K562 (cell line): ENCODE data around the gene B3GALT6. TPM values are rescaled to one million over a fixed set of nuclear protein-coding genes. Genes with fewer than 3 reads are reported as not detected.
A peak's percentile ranks its signal among the peaks of the same experiment; 100 is the strongest.

Source experiments
- ADNP ChIP-seq: fragments of 200-800 bp; sonication (Bioruptor generic); IDR thresholded peaks from 2 replicates; pipeline ENCODE4 v1.6.1; 2016; ENCODE audit warnings: missing genetic modification characterization, missing compliant biosample characterization
- BHLHE40 ChIP-seq: IDR thresholded peaks from 2 replicates; pipeline ENCODE4 v1.6.1; 2011; ENCODE audit warnings: low read length, improper control_type of control experiment
- CC2D1A ChIP-seq: fragments of 450-650 bp; IDR thresholded peaks from 2 replicates; pipeline ENCODE4 v1.6.1; 2017; ENCODE audit warnings: mild to moderate bottlenecking
- E2F6 ChIP-seq, 2 experiments: IDR thresholded peaks; 2 replicates each; pipeline ENCODE4 v1.6.1; 2011; ENCODE audit warnings: borderline replicate concordance in 1 of 2, control low read depth in 1 of 2, low read depth in 1 of 2, low read length in 1 of 2, mild to moderate bottlenecking in 1 of 2, mixed read lengths in 1 of 2, moderate library complexity in 1 of 2; ENCODE audit not compliant: insufficient read depth in 1 of 2, insufficient read length in 1 of 2, poor library complexity in 1 of 2, severe bottlenecking in 1 of 2; ENCODE audit errors: extremely low read depth in 1 of 2
- ELK1 ChIP-seq: sonication (generic); formaldehyde crosslinking; IDR thresholded peaks from 2 replicates; pipeline ENCODE4 v1.8.1; 2022; ENCODE audit warnings: missing genetic modification reagents
- HIVEP1 ChIP-seq: fragments of 250-450 bp; sonication (Bioruptor Pico); IDR thresholded peaks from 2 replicates; pipeline ENCODE4 v1.4.0; 2020; ENCODE audit warnings: mild to moderate bottlenecking
- MIER1 ChIP-seq: fragments of 450-650 bp; IDR thresholded peaks from 2 replicates; pipeline ENCODE4 v1.6.1; 2016; ENCODE audit warnings: antibody characterized with exemption, mild to moderate bottlenecking, low read depth
- PCBP2 ChIP-seq: fragments of 200-400 bp; formaldehyde crosslinking; IDR thresholded peaks from 2 replicates; pipeline ENCODE4 v1.6.1; 2018; ENCODE audit warnings: low read length, low read depth, mild to moderate bottlenecking, moderate library complexity; ENCODE audit not compliant: poor library complexity, severe bottlenecking
- SETDB1 ChIP-seq: IDR thresholded peaks from one replicate; pipeline ENCODE4 v1.6.1; 2012; ENCODE audit warnings: low read length, control low read depth, inconsistent platforms
- SIRT6 ChIP-seq: IDR thresholded peaks from one replicate; pipeline ENCODE4 v1.6.1; 2012; ENCODE audit warnings: low read depth, mild to moderate bottlenecking, control low read depth, inconsistent platforms, low read length, moderate library complexity
- TCF7 ChIP-seq: sonication (generic); IDR thresholded peaks from 2 replicates; pipeline ENCODE4 v1.6.1; 2016; ENCODE audit warnings: antibody characterized with exemption, borderline replicate concordance
- ZBTB1 ChIP-seq: sonication (generic); formaldehyde crosslinking; IDR thresholded peaks from 2 replicates; pipeline ENCODE4 v1.8.1; 2023; ENCODE audit warnings: missing genetic modification reagents, low read depth, mild to moderate bottlenecking, borderline replicate concordance
- ZNF79 ChIP-seq: fragments of 250-450 bp; sonication (Bioruptor Pico); IDR thresholded peaks from 2 replicates; pipeline ENCODE4 v1.4.0; 2020; ENCODE audit warnings: low read depth, mild to moderate bottlenecking, moderate library complexity
- polyA plus RNA-seq, 8 experiments: library from polyadenylated mRNA; depleted of rRNA in 4 of 8; stranded (reverse) in 5 of 8; unstranded in 3 of 8; fragments of >200 nt; fragmentation: Nextera tagmentation in 2 of 8; fragmentation: Illumina TruSeq in 1 of 8; extraction: Ambion mirVana in 2 of 8; extraction: Trizol in 1 of 8; gene quantifications; 2 replicates each; pipeline versions ENCODE4 v1.2.1 to v1.2.3, GENCODE V29; 2011 to 2014; ENCODE audit warnings: inconsistent platforms in 1 of 8, missing spikeins in 1 of 8
- total RNA-seq, 7 experiments: library from RNA; depleted of rRNA in 6 of 7; stranded (reverse); fragments of >200 nt in 6 of 7; fragmentation: Illumina TruSeq in 2 of 7; extraction: Trizol in 2 of 7; gene quantifications; 2 replicates each; pipeline versions ENCODE4 v1.2.1 to v1.2.3, GENCODE V29; 2011 to 2021; ENCODE audit warnings: low replicate concordance in 1 of 7

The B3GALT6 gene
- total and polyA plus RNA-seq, 9 of the 15 experiments (the other 6 are each of a cell fraction or from before 2014, with no cell fraction given): 0.68 to 29.8 (median 9.9) TPM

- no peak for TF ChIP-seq ZNF79
- no peak for TF ChIP-seq PCBP2
- TF ChIP-seq CC2D1A: no peak
- no peak for TF ChIP-seq TCF7
- 0 out of 2 replicates have a peak, but pooled peaks have one; percentile 34 for TF ChIP-seq ZBTB1 (CRISPR knock-in tag)
- TF ChIP-seq ELK1 (CRISPR knock-in tag): no peak
- no peak for TF ChIP-seq SETDB1
- TF ChIP-seq MIER1: no peak
- no peak for TF ChIP-seq HIVEP1 (CRISPR knock-in tag)
- no peak for TF ChIP-seq BHLHE40
- TF ChIP-seq SIRT6: no peak
- TF ChIP-seq ADNP: no peak
- TF ChIP-seq E2F6 (IDR thresholded peaks at IDR 0.05; ENCODE audit: borderline replicate concordance in 1 of 2, extremely low read depth in 1 of 2, insufficient read depth in 1 of 2, insufficient read length in 1 of 2, low read depth in 1 of 2, low read length in 1 of 2, poor library complexity in 1 of 2, severe bottlenecking in 1 of 2): peak in 1 of 2 experiments; percentile 36
These were observed 48.8 kb upstream of the B3GALT6 start (continued) for GRCh38 chr1:1183221-1183747.
